SK-N-DZ (cell line): ENCODE data around the gene TBC1D19. TPM values are rescaled to one million over a fixed set of nuclear protein-coding genes. Genes with fewer than 3 reads are reported as not detected.
"Not testable (repeated sequence)": the region's sequence is repeated elsewhere in the genome, so short reads cannot be mapped to it uniquely, and the experiment has no call there.

Experiments used
- DNase-seq: peaks from one replicate; pipeline ENCODE4 v3.0.0-alpha.2; 2015; ENCODE audit warnings: low spot score
- polyA plus RNA-seq, 2 experiments: library from polyadenylated mRNA; depleted of rRNA; stranded (reverse); fragments of >200 nt; gene quantifications; 2 replicates each; pipeline ENCODE4 v1.2.3, GENCODE V29; 2014

Gene TBC1D19, protein sequence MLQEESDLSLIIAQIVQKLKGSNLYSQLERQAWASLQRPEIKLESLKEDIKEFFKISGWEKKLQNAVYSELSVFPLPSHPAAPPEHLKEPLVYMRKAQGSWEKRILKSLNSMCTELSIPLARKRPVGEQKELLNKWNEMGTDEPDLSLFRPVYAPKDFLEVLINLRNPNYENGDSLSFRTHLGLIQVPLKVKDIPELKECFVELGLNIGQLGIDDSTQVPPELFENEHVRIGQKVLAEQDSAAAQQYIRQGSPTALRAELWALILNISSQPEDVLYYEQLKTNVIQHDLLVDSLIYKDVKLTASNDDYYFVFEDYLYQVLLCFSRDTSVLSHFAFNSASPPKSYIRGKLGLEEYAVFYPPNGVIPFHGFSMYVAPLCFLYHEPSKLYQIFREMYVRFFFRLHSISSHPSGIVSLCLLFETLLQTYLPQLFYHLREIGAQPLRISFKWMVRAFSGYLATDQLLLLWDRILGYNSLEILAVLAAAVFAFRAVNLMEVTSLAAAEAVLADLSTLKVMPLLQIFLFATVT
- polyA plus RNA-seq (2014; cell fraction: cytosol; rRNA removed): 5.5 and 8.6 TPM in 2 replicates
- 12.6 and 13.5 TPM in 2 replicates for polyA plus RNA-seq (2014; cell fraction: nucleus; rRNA removed)

DNA sequence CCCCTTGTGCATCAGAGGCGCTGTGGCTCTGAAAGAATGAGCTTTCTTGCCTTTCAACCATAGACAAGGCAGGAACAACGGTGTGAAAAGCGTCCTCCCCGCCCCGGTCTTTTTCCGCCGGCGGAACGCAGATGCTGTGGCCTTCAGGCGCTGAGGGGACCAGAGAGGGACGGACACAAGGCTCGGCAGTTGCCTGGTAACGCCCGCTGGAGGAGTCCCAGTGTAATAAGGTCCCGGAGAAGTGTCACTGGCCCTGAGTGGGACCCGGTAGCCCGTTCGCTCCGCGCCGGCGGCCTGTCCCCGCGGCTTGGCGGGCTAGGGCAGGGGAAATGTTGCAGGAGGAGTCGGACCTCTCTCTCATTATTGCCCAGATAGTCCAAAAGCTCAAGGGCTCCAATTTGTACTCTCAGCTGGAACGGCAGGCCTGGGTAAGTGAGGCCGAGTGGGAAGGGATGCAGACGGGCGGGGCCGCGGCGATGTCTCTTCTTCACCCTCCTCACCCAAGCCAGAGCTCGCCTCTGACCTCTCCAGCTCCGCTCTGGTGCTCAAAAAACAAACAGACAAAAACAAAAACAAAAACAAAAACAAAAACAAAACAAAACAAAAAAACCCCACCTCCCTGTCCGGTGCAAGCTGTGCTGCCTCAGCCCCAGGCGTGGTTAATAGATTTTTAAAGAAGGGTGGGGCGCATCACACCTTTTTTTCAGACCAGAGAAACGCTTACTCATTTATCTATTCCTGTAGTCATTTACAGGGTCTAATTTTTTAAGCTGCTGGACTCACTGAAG, at the start of gene TBC1D19:
Gene TBC1D19, plus strand, starts transcription at position 220 of the 788 bp plus-strand sequence. Its CDS starts 110 bp downstream, at position 330.
- DNase-seq: peak; percentile 88

DNA sequence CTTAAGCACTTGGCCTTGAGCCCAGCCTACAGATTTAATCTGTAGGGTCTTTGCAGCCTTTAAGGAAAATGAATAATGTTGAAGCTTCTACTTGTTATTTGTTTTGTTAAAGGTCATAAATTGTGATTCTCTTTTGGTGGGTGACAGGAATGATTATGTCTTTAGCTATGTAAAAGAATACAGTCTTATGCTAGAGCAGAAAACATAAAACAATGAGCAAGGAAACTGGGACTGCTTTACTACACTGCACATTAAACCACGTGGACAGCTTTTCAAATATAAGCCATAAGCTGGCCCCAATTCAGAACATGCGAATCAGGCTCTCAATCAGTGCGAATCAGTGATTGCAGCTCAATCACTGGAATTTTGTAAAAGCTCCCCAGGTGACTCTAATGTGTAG, 40.9 kb upstream of the TBC1D19 start:
- DNase-seq: no peak

DNA sequence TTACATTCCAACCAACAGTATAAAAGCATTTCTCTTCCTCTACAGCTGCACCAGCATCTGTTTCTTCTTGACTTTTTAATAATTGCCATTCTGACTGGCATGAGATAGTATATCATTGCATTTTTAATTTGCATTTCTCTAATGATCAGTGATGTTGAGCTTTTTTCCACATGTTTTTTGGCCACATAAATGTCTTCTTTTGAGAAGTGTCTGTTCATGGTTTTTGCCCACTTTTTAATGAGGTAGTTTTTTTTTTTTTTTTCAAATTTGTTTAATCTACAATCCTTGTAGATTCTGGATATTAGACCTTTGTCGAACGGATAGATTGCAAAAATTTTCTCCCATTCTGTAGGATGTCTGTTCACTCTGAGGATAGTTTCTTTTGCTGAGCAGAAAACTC, 39.5 kb upstream of the TBC1D19 start:
- no peak for DNase-seq

DNA sequence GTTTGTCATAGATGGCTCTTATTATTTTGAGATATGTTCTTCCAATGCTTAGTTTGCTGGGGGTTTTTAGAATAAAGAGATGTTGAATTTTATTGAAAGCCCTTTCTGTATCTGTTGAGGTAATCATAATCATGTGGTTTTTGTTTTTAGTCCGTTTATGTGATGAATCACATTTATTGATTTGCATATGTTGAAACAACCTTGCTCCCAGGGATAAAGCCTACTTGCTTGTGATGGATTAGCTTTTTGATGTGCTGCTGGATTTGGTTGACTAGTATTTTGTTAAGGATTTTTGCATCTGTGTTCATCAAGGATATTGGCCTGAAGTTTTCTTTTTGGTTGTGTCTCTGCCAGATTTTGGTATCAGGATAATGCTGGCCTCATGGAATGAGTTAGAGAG, 35.5 kb upstream of the TBC1D19 start:
- not testable (repeated sequence) for DNase-seq

DNA sequence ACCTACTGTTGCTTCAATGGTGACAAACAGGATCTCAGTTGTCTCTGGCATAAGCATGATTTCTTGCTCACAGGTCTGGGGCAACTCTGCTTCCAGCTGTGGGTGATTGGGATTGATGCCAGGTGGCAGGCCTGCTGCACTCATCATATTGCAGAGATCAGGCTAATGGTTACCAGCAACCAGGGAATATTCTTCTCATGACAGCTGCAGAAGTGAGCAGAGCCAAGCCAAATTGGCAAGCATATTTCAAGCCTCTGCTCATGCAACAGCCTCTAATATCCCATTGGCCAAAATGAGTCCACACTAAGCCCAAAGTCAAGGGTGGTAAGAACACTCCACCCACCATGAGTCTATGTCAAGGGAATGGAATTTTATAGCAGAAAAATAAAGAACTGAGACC, 26.7 kb upstream of the TBC1D19 start:
- no peak for DNase-seq

DNA sequence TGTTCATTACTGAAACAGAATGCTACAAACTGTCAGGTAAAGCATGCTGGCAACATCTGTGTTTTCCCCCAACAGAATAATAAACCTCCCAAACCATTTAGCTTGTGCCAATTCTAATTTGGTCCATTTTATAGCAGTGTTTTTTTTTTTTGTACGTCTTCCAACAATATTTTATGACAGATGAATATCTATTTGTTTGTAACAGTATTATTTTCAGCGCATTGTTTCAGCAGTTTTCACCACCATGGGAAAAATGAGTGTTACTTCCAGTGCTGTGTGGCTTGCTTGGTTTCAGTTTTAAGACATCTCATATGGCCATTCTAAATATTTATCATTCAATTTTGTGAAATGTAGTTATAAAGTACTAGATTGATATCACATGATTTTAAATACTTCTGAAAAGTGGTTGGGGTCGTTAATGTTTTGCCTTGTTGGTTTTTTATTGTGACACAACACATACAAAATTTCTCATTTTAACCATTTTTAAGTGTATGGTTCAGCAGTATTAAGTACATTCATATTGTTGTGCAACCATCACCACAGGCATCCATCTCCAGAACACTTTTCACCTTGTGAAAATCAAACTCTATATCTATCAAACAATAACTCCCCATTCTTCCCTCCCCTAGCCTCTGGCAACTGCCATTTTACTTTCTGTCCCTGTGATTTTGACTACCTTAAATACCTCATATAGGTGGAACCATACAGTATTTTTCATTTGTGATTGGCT, 25.6 kb upstream of the TBC1D19 start:
- no peak for DNase-seq

DNA sequence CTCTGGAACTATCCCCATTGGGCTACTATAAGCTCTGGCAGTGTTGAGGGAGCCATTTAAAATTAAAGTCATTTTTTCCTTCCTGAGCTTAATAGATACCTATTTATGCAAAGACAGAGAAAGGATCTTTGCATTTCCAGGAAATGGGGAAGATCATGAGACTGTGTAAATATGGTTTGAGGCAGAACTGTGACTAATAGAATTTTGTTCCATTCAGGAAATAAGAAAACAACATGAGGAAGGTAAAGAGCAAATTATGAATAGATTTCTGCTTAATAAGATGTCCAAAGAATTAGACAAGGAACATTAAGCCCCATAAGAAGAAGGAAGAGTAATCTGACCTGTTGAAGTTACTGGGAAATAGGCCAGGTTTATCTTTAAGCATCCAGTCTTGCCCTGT, 17.8 kb upstream of the TBC1D19 start:
- no peak for DNase-seq

DNA sequence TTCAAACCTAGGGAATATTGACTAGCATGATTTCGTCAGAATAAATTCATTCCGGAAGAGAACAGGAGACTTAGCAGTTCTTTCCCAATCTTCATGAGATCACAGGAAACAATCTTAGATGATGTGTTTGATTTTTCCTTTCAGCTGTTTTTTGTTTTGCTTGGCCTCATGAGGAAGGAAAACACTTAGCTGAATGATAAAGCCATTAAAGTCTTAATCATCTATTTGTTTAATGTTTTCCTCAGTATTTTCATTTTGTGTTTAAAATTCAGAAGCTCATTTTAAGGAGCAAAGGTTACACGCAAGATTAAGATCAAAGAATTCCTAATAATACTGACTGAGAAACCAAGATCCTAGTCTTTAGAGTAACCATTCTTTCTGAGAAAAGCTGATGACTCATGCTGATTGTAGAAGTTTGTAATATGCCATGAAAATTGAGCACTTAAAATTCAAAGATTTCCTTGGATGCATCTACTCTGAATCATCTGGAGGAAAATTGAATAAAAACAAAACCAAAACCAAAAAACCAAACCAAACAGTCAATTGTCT, 15.4 kb upstream of the TBC1D19 start:
- no peak for DNase-seq

DNA sequence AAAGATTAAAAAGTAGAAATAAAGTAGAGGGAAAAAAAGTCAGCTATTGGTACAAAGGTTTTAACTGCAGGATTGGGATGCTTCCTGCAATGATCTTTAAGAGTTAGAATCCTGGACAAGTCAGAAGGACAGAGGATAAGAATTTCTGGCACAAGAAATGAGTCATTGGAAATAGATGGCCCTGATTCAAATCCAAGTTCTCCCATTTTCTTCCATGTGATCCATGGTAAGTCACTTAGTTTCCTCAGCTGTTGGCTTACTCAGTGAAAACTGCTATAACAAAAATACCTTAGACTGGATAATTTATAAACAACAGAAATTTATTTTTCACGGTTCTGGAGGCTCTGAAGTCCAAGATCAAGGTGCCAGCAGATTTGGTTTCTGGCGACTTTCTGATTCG, 13.3 kb upstream of the TBC1D19 start:
- no peak for DNase-seq

DNA sequence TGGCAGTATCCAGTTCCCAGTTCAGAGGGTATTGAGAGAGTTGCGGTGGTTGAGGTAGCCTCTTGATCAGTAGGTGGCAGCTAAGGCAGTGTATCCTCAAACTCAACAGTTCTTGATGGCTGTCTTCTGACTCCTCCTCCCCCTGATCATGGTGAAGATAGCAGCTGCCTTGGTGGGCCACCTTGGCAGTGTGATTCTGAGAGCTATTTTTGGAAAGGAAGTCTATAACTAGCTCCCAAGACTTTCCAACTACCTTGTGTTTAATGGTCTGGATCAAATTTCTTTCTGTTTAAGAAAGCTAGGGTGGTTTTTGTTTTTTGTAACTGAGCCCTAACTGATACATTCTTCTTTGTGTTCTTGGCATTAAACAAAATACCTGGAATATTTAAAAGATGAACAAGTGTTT, 10.5 kb upstream of the TBC1D19 start:
- no peak for DNase-seq

DNA sequence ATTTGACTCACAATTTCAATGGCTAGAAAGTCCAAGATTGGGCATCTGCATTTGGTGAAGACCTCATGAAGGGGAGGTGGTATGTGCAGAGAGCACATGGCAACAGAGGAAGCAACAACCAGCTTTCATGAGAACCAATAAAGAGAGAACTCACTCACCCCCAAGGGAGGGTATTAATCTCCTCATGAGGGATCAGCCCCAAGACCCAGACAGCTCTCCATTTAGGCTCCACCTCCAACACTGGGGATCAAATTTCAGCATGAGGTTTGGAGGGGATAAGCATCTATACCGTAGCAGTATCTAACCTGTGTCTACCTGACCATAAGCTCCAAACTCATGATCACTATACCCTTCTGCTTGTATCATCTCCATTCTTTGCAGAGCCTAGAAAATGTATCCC, 9.3 kb upstream of the TBC1D19 start:
- no peak for DNase-seq

DNA sequence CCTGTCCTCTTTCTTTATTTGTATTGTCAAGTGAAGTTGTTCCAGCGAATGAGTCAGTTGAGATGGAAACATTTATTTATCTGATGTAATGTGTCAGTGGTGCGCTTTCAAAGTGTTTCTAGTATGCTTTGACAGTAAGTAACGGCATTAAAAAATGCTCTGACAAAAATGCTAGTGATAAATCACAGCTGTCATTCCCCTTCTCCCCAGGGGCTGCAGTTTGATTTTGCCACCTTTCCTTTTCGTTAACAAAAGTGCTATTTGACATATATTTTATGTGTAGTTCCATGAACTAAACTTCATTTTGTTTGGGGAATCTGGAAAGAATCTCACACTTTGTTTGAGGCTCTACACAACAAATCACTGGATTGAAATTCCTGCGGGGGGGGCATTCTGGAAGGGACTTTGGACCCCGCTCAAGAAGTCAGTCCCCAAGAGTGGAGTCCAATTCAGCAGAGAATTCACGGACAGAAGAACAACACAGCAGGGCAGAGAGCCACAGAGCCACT, 7.6 kb upstream of the TBC1D19 start:
- no peak for DNase-seq

DNA sequence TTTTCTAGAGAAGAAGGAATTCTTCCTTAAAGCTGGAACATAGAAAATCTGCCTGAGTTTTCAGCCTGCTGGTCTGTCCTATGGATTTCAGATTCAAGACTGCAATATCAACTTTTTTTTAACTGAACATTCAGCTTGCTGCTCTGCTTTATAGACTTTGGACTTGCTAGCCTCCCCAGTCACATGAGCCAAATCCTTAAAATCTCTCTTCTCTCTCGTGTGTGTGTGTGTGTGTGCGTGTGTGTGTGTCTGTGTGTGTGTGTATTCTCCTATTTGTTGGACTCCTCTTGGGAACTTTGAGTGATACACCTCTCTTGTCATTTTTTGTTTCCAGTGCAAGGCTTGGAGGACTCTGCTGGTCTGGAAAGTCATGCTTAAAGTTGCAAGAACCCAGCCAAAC, 6.8 kb upstream of the TBC1D19 start:
- no peak for DNase-seq

DNA sequence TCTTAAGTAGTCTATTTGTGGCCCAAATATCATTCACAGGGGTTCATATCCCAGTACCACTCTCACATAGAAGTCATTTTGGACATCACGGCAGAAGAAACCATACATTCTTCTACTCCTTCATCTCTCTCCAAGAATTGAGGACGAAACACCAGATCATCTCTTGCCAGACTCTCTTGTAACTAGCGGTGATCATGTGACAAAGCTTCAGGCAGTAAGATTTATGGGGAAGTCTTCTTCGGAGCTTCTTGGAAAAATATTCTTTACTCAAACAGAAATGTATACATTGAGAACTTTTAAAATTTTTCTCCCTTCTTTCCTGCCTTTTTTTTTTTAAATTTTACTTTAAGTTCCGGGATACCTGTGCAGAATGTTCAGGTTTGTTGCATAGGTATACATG, 4.7 kb upstream of the TBC1D19 start:
- DNase-seq: no peak

DNA sequence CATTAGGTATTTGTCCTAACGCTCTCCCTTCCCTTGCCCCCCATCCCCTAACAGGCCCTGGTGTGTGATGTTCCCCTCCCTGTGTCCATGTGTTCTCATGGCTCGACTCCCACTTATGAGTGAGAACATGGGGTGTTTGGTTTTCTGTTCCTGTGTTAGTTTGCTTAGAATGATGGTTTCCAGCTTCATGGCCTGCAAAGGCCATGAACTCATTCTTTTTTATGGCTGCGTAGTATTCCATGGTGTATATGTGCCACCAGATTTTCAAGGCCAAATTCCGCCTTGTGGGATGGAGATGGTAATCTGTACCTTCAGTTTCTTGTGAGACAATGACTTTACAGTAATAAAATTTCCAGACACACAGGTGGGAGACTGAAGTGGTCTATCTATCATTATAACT, 2.5 kb upstream of the TBC1D19 start:
- DNase-seq: not testable (repeated sequence)

DNA sequence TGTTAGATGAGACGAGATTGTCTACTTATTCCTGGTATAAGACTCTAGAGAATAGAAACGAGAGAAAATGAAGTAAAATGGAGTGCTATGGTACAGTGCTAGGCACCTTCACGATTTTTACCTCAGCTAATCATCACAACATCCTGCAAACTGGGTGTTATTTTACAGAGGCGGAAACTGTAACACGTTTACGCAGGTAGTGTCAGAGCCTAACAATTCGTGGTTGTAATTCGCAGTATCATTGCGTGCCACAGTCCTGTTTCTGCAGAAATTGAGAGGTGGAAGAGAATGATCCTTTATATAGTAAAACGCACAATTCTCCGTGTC, 383 bp upstream of the TBC1D19 start:
- DNase-seq: no peak

DNA sequence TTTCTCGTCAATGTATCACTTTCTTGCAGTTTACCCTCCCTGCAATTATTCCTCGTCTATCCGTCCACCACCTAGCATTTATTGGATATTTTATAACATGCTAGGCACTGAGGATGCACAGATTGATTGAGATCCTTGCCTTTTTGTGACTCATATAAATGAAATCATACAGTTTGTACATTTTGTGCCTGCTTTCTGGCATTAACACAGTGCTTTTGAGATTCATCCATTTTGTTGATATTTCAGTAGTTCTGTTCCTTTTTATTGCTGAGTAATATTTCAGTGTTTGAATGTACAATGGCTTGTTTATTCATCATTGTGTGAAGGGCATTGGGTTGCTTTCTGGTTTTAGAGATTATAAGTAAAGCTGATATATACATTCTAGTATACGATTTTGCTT, 841 bp downstream of the TBC1D19 start:
- DNase-seq: no peak

DNA sequence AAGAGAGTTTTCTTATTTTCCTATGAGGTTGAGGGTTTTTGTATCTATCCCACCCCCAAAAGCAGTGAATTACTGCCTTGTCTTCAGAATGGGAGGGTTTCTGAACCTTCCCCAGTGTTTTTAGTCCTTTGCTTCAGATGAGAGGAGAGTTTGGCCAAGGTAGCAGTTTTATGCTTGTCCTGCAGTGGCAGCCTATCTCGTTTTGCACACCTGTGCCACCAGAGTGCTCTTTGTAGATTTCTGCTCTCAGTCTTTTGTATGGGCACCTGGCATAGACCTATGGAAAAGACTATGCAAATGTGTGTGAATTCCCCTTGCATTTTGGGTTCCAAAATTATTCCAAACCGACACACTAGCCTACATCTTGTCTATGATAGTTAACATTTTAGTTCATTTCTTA, 5.8 kb downstream of the TBC1D19 start:
- no peak for DNase-seq

DNA sequence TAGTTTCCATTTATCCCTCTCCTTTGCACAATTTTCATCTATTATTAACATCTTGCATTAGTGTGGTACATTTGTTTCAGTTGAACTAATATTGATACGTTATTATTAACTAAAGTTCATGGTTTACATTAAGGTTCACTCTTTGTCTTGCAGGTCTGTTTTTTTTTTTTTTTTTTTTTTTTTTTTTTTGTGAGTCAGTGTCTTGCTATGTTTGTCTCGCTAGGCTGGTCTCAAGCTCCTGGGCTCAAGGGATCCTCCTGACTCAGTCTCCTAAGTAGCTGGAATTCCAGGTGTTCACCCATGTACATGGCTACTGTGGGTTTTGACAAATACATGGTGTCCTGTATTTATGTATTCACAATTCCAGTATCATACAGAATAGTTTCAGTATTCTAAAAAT, 6.8 kb downstream of the TBC1D19 start:
- DNase-seq: no peak

DNA sequence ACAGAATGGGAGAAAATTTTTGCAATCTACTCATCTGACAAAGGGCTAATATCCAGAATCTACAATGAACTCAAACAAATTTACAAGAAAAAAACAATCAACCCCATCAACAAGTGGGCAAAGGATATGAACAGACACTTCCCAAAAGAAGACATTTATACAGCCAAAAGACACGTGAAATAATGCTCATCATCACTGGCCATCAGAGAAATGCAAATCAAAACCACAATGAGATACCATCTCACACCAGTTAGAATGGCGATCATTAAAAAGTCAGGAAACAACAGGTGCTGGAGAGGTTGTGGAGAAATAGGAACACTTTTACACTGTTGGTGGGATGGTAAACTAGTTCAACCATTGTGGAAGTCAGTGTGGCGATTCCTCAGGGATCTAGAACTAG, 9.7 kb downstream of the TBC1D19 start:
- not testable (repeated sequence) for DNase-seq

DNA sequence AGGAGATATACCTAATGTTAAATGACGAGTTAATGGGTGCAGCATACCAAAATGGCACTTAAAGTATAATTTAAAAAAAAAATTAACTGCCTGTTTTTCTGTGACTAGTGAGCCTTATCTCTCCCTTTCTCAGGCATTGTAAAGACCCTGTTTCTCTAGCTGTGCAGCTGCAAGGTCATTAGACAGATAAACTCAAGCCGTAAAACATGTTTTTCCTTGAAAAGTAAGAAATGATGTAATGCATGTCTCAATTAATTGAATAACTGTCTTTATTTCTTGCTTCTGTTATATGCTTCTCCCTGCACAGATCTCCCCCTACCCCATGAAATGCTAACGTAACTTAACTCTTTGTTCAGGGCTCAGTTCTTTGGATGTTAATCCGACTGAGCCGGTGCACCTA, 10.5 kb downstream of the TBC1D19 start:
- DNase-seq: no peak

DNA sequence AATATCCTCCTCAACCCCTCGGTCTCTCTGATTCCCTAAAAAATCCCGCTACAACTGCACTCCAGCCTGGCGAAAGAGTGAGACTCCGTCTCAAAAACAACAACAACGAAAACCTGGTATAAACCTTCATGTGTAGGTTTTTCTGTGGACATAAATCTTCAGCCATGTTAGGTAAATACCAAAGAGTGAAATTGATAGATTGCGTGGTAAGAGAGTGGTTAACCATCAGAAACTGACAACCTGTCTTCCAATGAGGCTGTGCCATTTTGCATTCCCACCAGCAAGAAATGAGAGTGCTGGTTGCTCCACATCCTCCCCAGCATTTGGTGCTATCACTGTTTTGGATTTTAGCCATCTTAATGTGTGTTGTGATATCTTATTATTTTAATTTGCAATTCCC, 10.9 kb downstream of the TBC1D19 start:
- DNase-seq: no peak
